Measurements from ENCODE around the gene CUL3.

DNA sequence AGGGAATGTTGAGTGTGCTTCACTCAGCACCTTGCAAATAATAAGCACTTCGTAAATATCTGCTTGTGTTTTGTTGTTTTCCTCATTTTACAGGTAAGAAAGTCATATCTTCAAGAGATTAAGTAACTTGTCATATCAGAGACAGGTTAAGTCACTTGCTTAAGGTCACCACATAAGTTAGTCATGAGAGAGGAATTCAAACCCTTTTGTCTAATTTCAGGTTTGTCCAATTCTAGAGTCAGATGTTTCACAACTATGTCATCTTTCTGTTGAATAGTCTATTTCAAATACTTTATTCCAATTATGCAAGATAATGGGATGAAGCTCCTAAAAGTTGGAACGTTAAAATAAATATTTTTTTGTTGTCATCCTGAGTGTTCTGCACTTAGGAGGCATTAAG, 13.5 kb upstream of the CUL3 start:
- TF ChIP-seq, protein P1, sequence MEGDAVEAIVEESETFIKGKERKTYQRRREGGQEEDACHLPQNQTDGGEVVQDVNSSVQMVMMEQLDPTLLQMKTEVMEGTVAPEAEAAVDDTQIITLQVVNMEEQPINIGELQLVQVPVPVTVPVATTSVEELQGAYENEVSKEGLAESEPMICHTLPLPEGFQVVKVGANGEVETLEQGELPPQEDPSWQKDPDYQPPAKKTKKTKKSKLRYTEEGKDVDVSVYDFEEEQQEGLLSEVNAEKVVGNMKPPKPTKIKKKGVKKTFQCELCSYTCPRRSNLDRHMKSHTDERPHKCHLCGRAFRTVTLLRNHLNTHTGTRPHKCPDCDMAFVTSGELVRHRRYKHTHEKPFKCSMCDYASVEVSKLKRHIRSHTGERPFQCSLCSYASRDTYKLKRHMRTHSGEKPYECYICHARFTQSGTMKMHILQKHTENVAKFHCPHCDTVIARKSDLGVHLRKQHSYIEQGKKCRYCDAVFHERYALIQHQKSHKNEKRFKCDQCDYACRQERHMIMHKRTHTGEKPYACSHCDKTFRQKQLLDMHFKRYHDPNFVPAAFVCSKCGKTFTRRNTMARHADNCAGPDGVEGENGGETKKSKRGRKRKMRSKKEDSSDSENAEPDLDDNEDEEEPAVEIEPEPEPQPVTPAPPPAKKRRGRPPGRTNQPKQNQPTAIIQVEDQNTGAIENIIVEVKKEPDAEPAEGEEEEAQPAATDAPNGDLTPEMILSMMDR (IDR thresholded peaks at IDR 0.05): no peak
- no peak for TF ChIP-seq POLR2AphosphoS5 (IDR thresholded peaks at IDR 0.05; ENCODE audit: insufficient read depth in 1 of 2, low read depth in 1 of 2)

Data from vagina (tissue), 2 donors.